OCI-LY1 (cell line): ENCODE results near the gene ASIC5.

Experiments used
- CTCF ChIP-seq: fragments of 200-600 bp; sonication (generic), shearing (Covaris generic); IDR thresholded peaks from 2 replicates; pipeline ENCODE4 v1.5.1; 2017; ENCODE audit warnings: mild to moderate bottlenecking, antibody characterized with exemption, low read length, moderate library complexity, mixed read lengths
- EZH2 ChIP-seq: fragments of 200-600 bp; sonication (generic), shearing (Covaris generic); IDR thresholded peaks from 2 replicates; pipeline ENCODE4 v1.8.0; 2017; ENCODE audit warnings: borderline replicate concordance, mixed run types, mild to moderate bottlenecking, antibody characterized with exemption, low read length, moderate library complexity, mixed read lengths

- TF ChIP-seq CTCF (no peak), EZH2 (no peak)
Measured at GRCh38 chr4:155906554-155907247, 40.6 kb upstream of the ASIC5 start.
